Fibroblast of lung (primary cell): ENCODE measurements around the gene MAP3K15. TPM values are rescaled to one million over a fixed set of nuclear protein-coding genes. Genes with fewer than 3 reads are reported as not detected.

Experiments
- DNase-seq, 2 donors: peaks; one replicate each; pipeline versions ENCODE4 v3.0.0 to v3.0.0-alpha.2; 2010; ENCODE audit warnings: low read depth in 2 of 2
- H2AFZ ChIP-seq: 2 replicates; pipeline ENCODE4 v1.5.1; 2012; ENCODE audit warnings: low read length, control low read depth, inconsistent platforms
- H3K27ac ChIP-seq: 2 replicates; pipeline ENCODE4 v1.5.1; 2011; ENCODE audit warnings: low read length, control low read depth; ENCODE audit not compliant: insufficient read depth
- H3K27me3 ChIP-seq: 2 replicates; pipeline ENCODE4 v1.5.1; 2011; ENCODE audit warnings: mild to moderate bottlenecking, low read length; ENCODE audit not compliant: control insufficient read depth, insufficient read depth
- H3K36me3 ChIP-seq: 2 replicates; pipeline ENCODE4 v1.5.1; 2011; ENCODE audit warnings: low read length; ENCODE audit not compliant: control insufficient read depth, insufficient read depth
- H3K4me1 ChIP-seq: 2 replicates; pipeline ENCODE4 v1.5.1; 2011; ENCODE audit warnings: low read length; ENCODE audit not compliant: control insufficient read depth, insufficient read depth; ENCODE audit errors: extremely low read depth
- H3K4me2 ChIP-seq: 2 replicates; pipeline ENCODE4 v1.5.1; 2011; ENCODE audit warnings: low read length, control low read depth; ENCODE audit not compliant: insufficient read depth; ENCODE audit errors: extremely low read depth
- H3K4me3 ChIP-seq, 4 experiments: fragments of 200-600 bp in 1 of 4; sonication (generic) in 1 of 4; replicated peaks in 1 of 4; 2 replicates each; pipeline ENCODE4 v1.5.1; 2011 to 2016; ENCODE audit warnings: low read length in 4 of 4, low read depth in 3 of 4, mild to moderate bottlenecking in 3 of 4, control low read depth in 2 of 4, inconsistent platforms in 1 of 4, mixed read lengths in 1 of 4; ENCODE audit not compliant: insufficient read depth in 1 of 4; ENCODE audit errors: control extremely low read depth in 1 of 4
- H3K79me2 ChIP-seq: 2 replicates; pipeline ENCODE4 v1.5.1; 2012; ENCODE audit warnings: mild to moderate bottlenecking, low read length, inconsistent platforms; ENCODE audit not compliant: control insufficient read depth, insufficient read depth
- H3K9ac ChIP-seq: 2 replicates; pipeline ENCODE4 v1.5.1; 2011; ENCODE audit warnings: mild to moderate bottlenecking, low read length, control low read depth; ENCODE audit not compliant: insufficient read depth
- H3K9me3 ChIP-seq: 2 replicates; pipeline ENCODE4 v1.5.1; 2012; ENCODE audit warnings: low read depth, low read length; ENCODE audit not compliant: control insufficient read depth, insufficient read depth
- H4K20me1 ChIP-seq: 2 replicates; pipeline ENCODE4 v1.5.1; 2011; ENCODE audit warnings: low read length; ENCODE audit not compliant: control insufficient read depth, insufficient read depth; ENCODE audit errors: extremely low read depth
- EZH2 ChIP-seq: IDR thresholded peaks from 2 replicates; pipeline ENCODE4 v1.5.1; 2012; ENCODE audit warnings: low read length, control low read depth, mild to moderate bottlenecking; ENCODE audit errors: missing control alignments
- polyA plus RNA-seq, 2 donors: library from polyadenylated mRNA; depleted of rRNA in 1 of 2; stranded (reverse) in 1 of 2; unstranded in 1 of 2; fragments of >200 nt; gene quantifications; 2 replicates each; pipeline ENCODE4 v1.2.1, GENCODE V29; 2011 to 2012; ENCODE audit warnings: missing spikeins in 1 of 2
- total RNA-seq: library from RNA; depleted of rRNA; stranded (reverse); fragments of >200 nt; gene quantifications from 2 replicates; pipeline ENCODE4 v1.2.1, GENCODE V29; 2014
- TF ChIP-seq, protein P1 (sequence below), 2 donors: IDR thresholded peaks in 1 of 2; conservative IDR thresholded peaks in 1 of 2; 1 replicate in 1 of 2; 2 replicates in 1 of 2; pipeline ENCODE4 v1.5.1; 2011 to 2012; ENCODE audit warnings: low read length in 2 of 2, control low read depth in 1 of 2, inconsistent platforms in 1 of 2, low read depth in 1 of 2, mild to moderate bottlenecking in 1 of 2

Gene MAP3K15
- total and polyA plus RNA-seq, 2 donors (not counting 1 experiment from before 2014, with no cell fraction given) = under 0.01 to 0.14 TPM

DNA sequence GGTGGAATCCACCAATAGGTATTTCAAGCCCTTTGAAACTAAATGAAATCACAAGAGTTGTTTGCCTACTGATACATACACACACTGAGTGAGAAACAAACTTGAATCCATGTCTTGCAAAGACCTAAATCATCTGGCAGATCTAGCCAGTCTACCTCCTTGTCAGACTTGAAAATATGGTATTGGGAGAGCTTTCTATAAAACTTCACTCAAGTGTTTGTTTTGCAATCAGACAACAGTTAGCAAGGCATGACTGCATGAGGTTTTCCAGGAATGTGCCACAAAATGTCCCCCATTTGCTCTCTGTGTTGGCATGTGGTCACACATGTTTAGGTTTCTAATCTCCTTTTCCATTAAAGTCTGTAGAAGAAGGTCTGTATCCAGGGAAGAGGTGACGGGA is 52.4 kb downstream of the MAP3K15 start:
- Histone ChIP-seq H3K9ac (no peak overlapping the region), H4K20me1 (no peaks in the 10 kb centered on the region), H3K4me2 (no peak overlapping the region), H3K79me2 (no peaks in the 10 kb centered on the region), H3K27ac (no peak overlapping the region), H3K9me3 (no peaks in the 10 kb centered on the region), H3K27me3 (no peaks in the 10 kb centered on the region), H3K4me3 (no peak overlapping the region), H2AFZ (no peak overlapping the region), H3K36me3 (no peaks in the 10 kb centered on the region), H3K4me1 (no peaks in the 10 kb centered on the region)
- TF ChIP-seq, protein P1, sequence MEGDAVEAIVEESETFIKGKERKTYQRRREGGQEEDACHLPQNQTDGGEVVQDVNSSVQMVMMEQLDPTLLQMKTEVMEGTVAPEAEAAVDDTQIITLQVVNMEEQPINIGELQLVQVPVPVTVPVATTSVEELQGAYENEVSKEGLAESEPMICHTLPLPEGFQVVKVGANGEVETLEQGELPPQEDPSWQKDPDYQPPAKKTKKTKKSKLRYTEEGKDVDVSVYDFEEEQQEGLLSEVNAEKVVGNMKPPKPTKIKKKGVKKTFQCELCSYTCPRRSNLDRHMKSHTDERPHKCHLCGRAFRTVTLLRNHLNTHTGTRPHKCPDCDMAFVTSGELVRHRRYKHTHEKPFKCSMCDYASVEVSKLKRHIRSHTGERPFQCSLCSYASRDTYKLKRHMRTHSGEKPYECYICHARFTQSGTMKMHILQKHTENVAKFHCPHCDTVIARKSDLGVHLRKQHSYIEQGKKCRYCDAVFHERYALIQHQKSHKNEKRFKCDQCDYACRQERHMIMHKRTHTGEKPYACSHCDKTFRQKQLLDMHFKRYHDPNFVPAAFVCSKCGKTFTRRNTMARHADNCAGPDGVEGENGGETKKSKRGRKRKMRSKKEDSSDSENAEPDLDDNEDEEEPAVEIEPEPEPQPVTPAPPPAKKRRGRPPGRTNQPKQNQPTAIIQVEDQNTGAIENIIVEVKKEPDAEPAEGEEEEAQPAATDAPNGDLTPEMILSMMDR (conservative IDR thresholded peaks at IDR 0.05 in 1 of 2, IDR thresholded peaks at IDR 0.05 in 1 of 2; ENCODE audit: low read depth in 1 of 2, low read length in 2 of 2) = no peak
- TF ChIP-seq EZH2 = no peak
- no peak for DNase-seq

DNA sequence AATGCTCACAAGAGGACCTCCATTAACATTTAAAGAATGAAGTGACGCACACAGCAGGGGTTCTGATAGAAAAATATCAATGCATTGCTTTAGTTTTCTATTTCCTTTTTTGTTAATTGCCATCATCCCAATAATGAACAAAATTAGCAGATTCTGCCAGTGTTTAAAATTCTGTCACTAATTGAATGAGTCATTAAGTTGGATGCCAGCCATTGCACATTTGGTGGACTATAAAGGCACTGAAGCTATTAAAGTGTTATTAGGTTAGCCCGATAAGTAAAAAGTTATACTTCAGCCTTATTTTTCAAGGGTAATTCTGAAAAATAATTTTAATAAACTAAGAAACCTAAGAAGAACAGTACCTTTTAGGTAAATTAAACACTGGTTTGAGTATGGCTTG is 53.1 kb downstream of the MAP3K15 start:
- H3K9ac ChIP-seq = no peak overlapping the region
- H3K4me2 ChIP-seq = no peak overlapping the region
- no peak overlapping the region for H3K27ac ChIP-seq
- no peak overlapping the region for H2AFZ ChIP-seq
- H4K20me1 ChIP-seq = no peaks in the 10 kb centered on the region
- no peaks in the 10 kb centered on the region for H3K36me3 ChIP-seq
- TF ChIP-seq, protein P1 (conservative IDR thresholded peaks at IDR 0.05 in 1 of 2, IDR thresholded peaks at IDR 0.05 in 1 of 2; ENCODE audit: low read depth in 1 of 2, low read length in 2 of 2) = no peak
- TF ChIP-seq EZH2 = no peak
- DNase-seq = no peak
- no peaks in the 10 kb centered on the region for H3K79me2 ChIP-seq
- no peaks in the 10 kb centered on the region for H3K9me3 ChIP-seq
- H3K4me3 ChIP-seq = no peak overlapping the region
- H3K4me1 ChIP-seq = no peaks in the 10 kb centered on the region
- H3K27me3 ChIP-seq = no peaks in the 10 kb centered on the region

GRCh38 chrX:19457662-19458061 is 57.6 kb downstream of the MAP3K15 start:
- Histone ChIP-seq H3K79me2 (no peaks in the 10 kb centered on the region), H3K4me1 (no peaks in the 10 kb centered on the region), H2AFZ (no peak overlapping the region), H3K4me2 (no peak overlapping the region), H3K27ac (no peak overlapping the region), H3K27me3 (no peaks in the 10 kb centered on the region), H3K9ac (no peak overlapping the region), H3K36me3 (no peaks in the 10 kb centered on the region), H3K4me3 (no peak overlapping the region), H4K20me1 (no peaks in the 10 kb centered on the region), H3K9me3 (no peaks in the 10 kb centered on the region)
- no peak for DNase-seq
- TF ChIP-seq, protein P1 (conservative IDR thresholded peaks at IDR 0.05 in 1 of 2, IDR thresholded peaks at IDR 0.05 in 1 of 2; ENCODE audit: low read depth in 1 of 2, low read length in 2 of 2) = no peak
- TF ChIP-seq EZH2 = no peak
